Fibroblast of mammary gland (primary cell): Measurements from ENCODE around the gene SLC36A1.

Experiments
- DNase-seq: peaks from one replicate; pipeline ENCODE4 v3.0.0-alpha.2; 2010; ENCODE audit warnings: low read depth
- H3K4me3 ChIP-seq: 2 replicates; pipeline ENCODE4 v1.5.1; 2011; ENCODE audit warnings: low read depth, mild to moderate bottlenecking, low read length, moderate library complexity; ENCODE audit not compliant: control insufficient read depth
- CTCF ChIP-seq: conservative IDR thresholded peaks from 2 replicates; pipeline ENCODE4 v1.5.1; 2011; ENCODE audit warnings: low read depth, low read length, inconsistent platforms; ENCODE audit not compliant: control insufficient read depth, insufficient read depth

SLC36A1 gene

GRCh38 chr5:151480384-151481293 lies 33.2 kb downstream of the SLC36A1 start:
- DNase-seq, result peak; percentile 81
- TF ChIP-seq CTCF, result no peak
- H3K4me3 ChIP-seq, result no peak overlapping the region

- no peak for TF ChIP-seq CTCF
- peak; percentile 68 for DNase-seq
- H3K4me3 ChIP-seq, result no peak overlapping the region
Observed at GRCh38 chr5:151483176-151483575, 35.8 kb downstream of the SLC36A1 start.

DNA sequence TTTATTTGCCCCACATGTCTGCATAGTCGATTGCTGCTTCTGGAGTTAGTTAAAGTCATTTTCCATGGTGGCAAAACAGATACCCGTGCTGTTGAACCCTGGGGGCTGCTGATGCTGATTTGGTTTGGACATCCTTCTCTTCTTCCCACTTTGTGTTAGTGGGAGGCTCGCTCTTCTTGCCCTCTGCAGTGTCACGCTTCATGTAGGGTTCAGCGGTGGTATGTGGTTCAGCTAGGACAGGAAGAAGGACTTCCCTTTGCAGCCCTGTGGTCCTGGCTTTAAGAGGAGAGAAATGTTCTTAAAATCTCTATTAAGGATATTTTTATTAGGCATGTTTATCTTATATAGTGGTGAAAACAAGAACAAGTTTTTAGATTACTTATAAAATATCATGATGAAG lies 36.2 kb downstream of the SLC36A1 start:
- H3K4me3 ChIP-seq, result no peak overlapping the region
- no peak for TF ChIP-seq CTCF
- no peak for DNase-seq

DNA sequence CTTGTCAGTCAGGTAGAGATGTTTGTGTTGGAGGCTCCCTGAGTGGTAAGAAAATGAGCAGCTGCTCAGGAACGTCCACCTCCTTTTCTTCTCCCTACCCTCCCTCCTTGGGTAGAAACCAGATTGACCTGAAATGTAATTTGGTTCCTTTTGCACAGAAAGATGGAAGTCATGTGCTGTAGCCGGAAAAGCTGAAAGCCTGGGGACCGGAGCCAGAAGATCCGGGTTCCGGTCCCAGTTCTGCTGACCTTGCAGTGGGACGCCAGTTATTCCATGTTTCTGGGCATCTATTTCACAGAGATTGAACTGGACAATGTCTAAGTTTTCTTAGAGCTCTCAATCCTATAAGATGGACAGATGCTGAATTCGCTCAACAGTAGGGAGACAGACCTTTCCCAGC lies 40.1 kb downstream of the SLC36A1 start:
- DNase-seq, result no peak
- no peak overlapping the region for H3K4me3 ChIP-seq
- no peak for TF ChIP-seq CTCF

GRCh38 chr5:151490627-151491026 lies 43.2 kb downstream of the SLC36A1 start:
- no peak for DNase-seq
- TF ChIP-seq CTCF, result no peak
- H3K4me3 ChIP-seq, result no peak overlapping the region

DNA sequence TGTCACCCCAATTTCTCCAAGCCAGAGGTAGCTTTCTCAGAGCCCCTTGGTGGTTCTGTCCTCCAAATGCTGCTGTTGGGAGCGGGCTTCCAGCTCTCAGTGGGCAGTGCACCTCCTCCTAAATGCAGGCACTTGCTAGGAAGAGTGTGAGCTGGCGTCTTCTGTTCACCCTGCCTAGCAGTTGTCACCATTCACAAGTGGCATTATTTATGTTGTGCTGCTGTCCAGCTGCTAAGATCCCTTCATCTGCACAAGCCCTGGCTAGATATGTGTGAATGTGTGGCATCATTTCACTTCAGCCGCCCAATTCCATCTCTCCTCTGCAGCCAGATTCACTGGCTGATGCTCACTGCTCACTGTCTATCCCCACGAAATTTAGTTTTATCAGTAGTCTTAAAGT lies 43.7 kb downstream of the SLC36A1 start:
- no peak for TF ChIP-seq CTCF
- H3K4me3 ChIP-seq, result no peak overlapping the region
- no peak for DNase-seq
